Measurements from ENCODE around the gene CIITA.
A peak's percentile ranks its signal among the peaks of the same experiment; 100 is the strongest.
"Not testable (repeated sequence)": the region's sequence is repeated elsewhere in the genome, so short reads cannot be mapped to it uniquely, and the experiment has no call there.

CIITA gene

GRCh38 chr16:10957771-10958482, 80.9 kb downstream of the CIITA start:
- DNase-seq = no peak

- no peak for DNase-seq
These were observed 82.2 kb downstream of the CIITA start for GRCh38 chr16:10959161-10959560.

GRCh38 chr16:10961231-10961630, 84.2 kb downstream of the CIITA start:
- no peak for DNase-seq

- DNase-seq = peak; percentile 82
These were observed 87.3 kb downstream of the CIITA start for GRCh38 chr16:10964039-10964890.

- no peak for DNase-seq
These were observed 87.9 kb downstream of the CIITA start for GRCh38 chr16:10964891-10965326.

- no peak for DNase-seq
These were observed 88.5 kb downstream of the CIITA start for GRCh38 chr16:10965440-10966061.

- no peak for DNase-seq
These were observed 89.1 kb downstream of the CIITA start for GRCh38 chr16:10966129-10966528.

GRCh38 chr16:10966559-10966958, 89.6 kb downstream of the CIITA start:
- not testable (repeated sequence) for DNase-seq

GRCh38 chr16:10967986-10968385, 91.0 kb downstream of the CIITA start:
- DNase-seq = no peak

- no peak for DNase-seq
These were observed 91.5 kb downstream of the CIITA start for GRCh38 chr16:10968498-10968897.

- DNase-seq = no peak
These were observed 92.6 kb downstream of the CIITA start for GRCh38 chr16:10969615-10970014.

GRCh38 chr16:10970065-10970464, 93.1 kb downstream of the CIITA start:
- no peak for DNase-seq

- DNase-seq = peak; percentile 66
These were observed 94.6 kb downstream of the CIITA start for GRCh38 chr16:10971560-10971961.

- DNase-seq = no peak
These were observed 95.3 kb downstream of the CIITA start for GRCh38 chr16:10972108-10972818.

GRCh38 chr16:10972819-10973464, 95.9 kb downstream of the CIITA start:
- no peak for DNase-seq

GRCh38 chr16:10976634-10977033, 99.6 kb downstream of the CIITA start:
- no peak for DNase-seq

GRCh38 chr16:10978124-10978523, 101.1 kb downstream of the CIITA start:
- no peak for DNase-seq

GRCh38 chr16:10978871-10979446, 102.0 kb downstream of the CIITA start:
- no peak for DNase-seq

- no peak for DNase-seq
These were observed 103.0 kb downstream of the CIITA start for GRCh38 chr16:10979717-10980601.

- no peak for DNase-seq
These were observed 103.8 kb downstream of the CIITA start for GRCh38 chr16:10980813-10981212.

GRCh38 chr16:10981697-10982216, 104.8 kb downstream of the CIITA start:
- peak; percentile 31 for DNase-seq
